Keratinocyte (primary cell): Measurements from ENCODE around the gene EFEMP1. TPM values are rescaled to one million over a fixed set of nuclear protein-coding genes. Genes with fewer than 3 reads are reported as not detected.

ENCODE experiments used
- DNase-seq: peaks from one replicate; pipeline ENCODE4 v3.0.0-alpha.2; 2011; ENCODE audit warnings: low read depth, missing footprints, low spot score
- FAIRE-seq: peaks from 2 replicates; lab custom pipeline; 2011; peaks lifted over from hg19 to GRCh38; lab: Jason Lieb, UNC
- H2AFZ ChIP-seq: 2 replicates; pipeline ENCODE4 v1.6.0; 2012; ENCODE audit warnings: low read length, control low read depth, inconsistent platforms; ENCODE audit not compliant: control insufficient read depth
- H3K27ac ChIP-seq: 2 replicates; pipeline ENCODE4 v1.5.1; 2011; ENCODE audit warnings: low read length; ENCODE audit not compliant: control insufficient read depth, insufficient read depth
- H3K27me3 ChIP-seq: 3 replicates; pipeline ENCODE4 v1.6.0; 2011; ENCODE audit warnings: low read length; ENCODE audit not compliant: control insufficient read depth, insufficient read depth; ENCODE audit errors: extremely low read depth
- H3K36me3 ChIP-seq, 2 experiments: 2 replicates in 1 of 2; 3 replicates in 1 of 2; pipeline ENCODE4 v1.5.1; 2011; ENCODE audit warnings: low read length in 2 of 2, mild to moderate bottlenecking in 1 of 2; ENCODE audit not compliant: control insufficient read depth in 2 of 2, insufficient read depth in 2 of 2; ENCODE audit errors: extremely low read depth in 1 of 2
- H3K4me1 ChIP-seq: 3 replicates; pipeline ENCODE4 v1.5.1; 2011; ENCODE audit warnings: low read length; ENCODE audit not compliant: control insufficient read depth, insufficient read depth; ENCODE audit errors: extremely low read depth
- H3K4me2 ChIP-seq: 3 replicates; pipeline ENCODE4 v1.6.0; 2011; ENCODE audit warnings: low read depth, low read length; ENCODE audit not compliant: control insufficient read depth, insufficient read depth; ENCODE audit errors: extremely low read depth
- H3K4me3 ChIP-seq, 3 experiments: fragments of 200-600 bp in 1 of 3; sonication (generic) in 1 of 3; 2 replicates in 2 of 3; 3 replicates in 1 of 3; pipeline ENCODE4 v1.5.1; 2011 to 2016; ENCODE audit warnings: low read length in 3 of 3, mild to moderate bottlenecking in 3 of 3, control low read depth in 2 of 3, inconsistent platforms in 1 of 3, low read depth in 1 of 3, mixed read lengths in 1 of 3, mixed run types in 1 of 3, moderate library complexity in 1 of 3; ENCODE audit not compliant: control insufficient read depth in 2 of 3, insufficient read depth in 2 of 3; ENCODE audit errors: extremely low read depth in 1 of 3
- H3K79me2 ChIP-seq: 2 replicates; pipeline ENCODE4 v1.6.0; 2012; ENCODE audit warnings: low read length; ENCODE audit not compliant: control insufficient read depth, insufficient read depth
- H3K9ac ChIP-seq: 3 replicates; pipeline ENCODE4 v1.6.0; 2011; ENCODE audit warnings: low read length; ENCODE audit not compliant: control insufficient read depth, insufficient read depth; ENCODE audit errors: extremely low read depth
- H3K9me1 ChIP-seq: 3 replicates; pipeline ENCODE4 v1.6.0; 2011; ENCODE audit warnings: low read length; ENCODE audit not compliant: control insufficient read depth, insufficient read depth; ENCODE audit errors: extremely low read depth
- H3K9me3 ChIP-seq: 2 replicates; pipeline ENCODE4 v1.5.1; 2012; ENCODE audit warnings: low read depth, low read length; ENCODE audit not compliant: control insufficient read depth
- H4K20me1 ChIP-seq: 3 replicates; pipeline ENCODE4 v1.6.0; 2011; ENCODE audit warnings: low read length; ENCODE audit not compliant: control insufficient read depth, insufficient read depth; ENCODE audit errors: extremely low read depth
- EZH2 ChIP-seq: IDR thresholded peaks from one replicate; pipeline ENCODE4 v1.6.1; 2012; ENCODE audit warnings: inconsistent platforms, mild to moderate bottlenecking, low read length, moderate library complexity
- dilution Hi-C: fragments of 300-500 bp; cut with MboI; formaldehyde crosslinking; loops from one replicate; pipeline ENCODE4 v1.7.0; 2020; ENCODE audit warnings: low sequenced_read_pairs; ENCODE audit not compliant: extremely low pct_ligation_motif_present
- polyA plus RNA-seq, 5 experiments: library from polyadenylated mRNA; depleted of rRNA in 3 of 5; stranded (reverse) in 3 of 5; stranded (forward) in 1 of 5; unstranded in 1 of 5; fragments of >200 nt; gene quantifications; 1 replicate in 1 of 5; 2 replicates in 3 of 5; 3 replicates in 1 of 5; pipeline versions ENCODE4 v1.2.1 to v1.2.3, GENCODE V29; 2011 to 2012; ENCODE audit warnings: missing spikeins in 2 of 5, low read depth in 1 of 5, low replicate concordance in 1 of 5
- TF ChIP-seq, protein P1 (sequence below), 3 experiments: IDR thresholded peaks in 1 of 3; conservative IDR thresholded peaks in 1 of 3; optimal IDR thresholded peaks in 1 of 3; 2 replicates in 2 of 3; 3 replicates in 1 of 3; pipeline versions ENCODE3 to v1.5.1; 2011; ENCODE audit warnings: low read length in 3 of 3, mild to moderate bottlenecking in 3 of 3, moderate library complexity in 2 of 3, control low read depth in 1 of 3, inconsistent platforms in 1 of 3; ENCODE audit not compliant: insufficient read depth in 2 of 3; ENCODE audit errors: extremely low read depth in 1 of 3

Gene EFEMP1
- polyA plus RNA-seq, 1 donor (not counting 4 experiments of a cell fraction or from before 2014, with no cell fraction given): 234 TPM

DNA sequence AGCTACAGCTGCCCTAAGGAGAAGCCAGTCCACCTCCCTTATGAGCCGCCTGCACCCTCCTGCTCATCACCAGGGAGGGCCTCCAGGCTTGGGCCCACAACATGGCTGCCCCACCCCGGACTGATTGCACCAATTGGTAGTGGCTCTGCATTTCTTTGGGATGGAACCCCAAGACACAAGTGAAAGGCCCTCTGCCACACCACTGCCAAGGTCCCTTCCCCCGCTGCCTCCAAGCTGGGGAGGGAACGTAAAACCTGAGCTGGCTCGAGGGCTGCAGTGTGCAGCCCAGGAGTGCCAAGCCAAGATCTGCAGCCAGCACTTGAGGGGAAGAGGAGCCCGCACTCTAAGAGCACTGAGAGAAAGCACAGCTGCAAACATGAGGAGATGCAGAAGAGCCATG, 97.3 kb downstream of the EFEMP1 start:
- peaks cover 9% of the 10 kb centered on the region for H3K4me1 ChIP-seq
- H3K27ac ChIP-seq: no peak overlapping the region
- H3K27me3 ChIP-seq: no peaks in the 10 kb centered on the region
- H3K4me3 ChIP-seq: no peak overlapping the region
- H3K9ac ChIP-seq: no peak overlapping the region
- dilution Hi-C loops: no loop called here
- H3K9me3 ChIP-seq: no peaks in the 10 kb centered on the region
- H3K79me2 ChIP-seq: no peaks in the 10 kb centered on the region
- FAIRE-seq (no peak), DNase-seq (no peak)
- no peaks in the 10 kb centered on the region for H3K36me3 ChIP-seq
- no peak for TF ChIP-seq EZH2
- TF ChIP-seq, protein P1, sequence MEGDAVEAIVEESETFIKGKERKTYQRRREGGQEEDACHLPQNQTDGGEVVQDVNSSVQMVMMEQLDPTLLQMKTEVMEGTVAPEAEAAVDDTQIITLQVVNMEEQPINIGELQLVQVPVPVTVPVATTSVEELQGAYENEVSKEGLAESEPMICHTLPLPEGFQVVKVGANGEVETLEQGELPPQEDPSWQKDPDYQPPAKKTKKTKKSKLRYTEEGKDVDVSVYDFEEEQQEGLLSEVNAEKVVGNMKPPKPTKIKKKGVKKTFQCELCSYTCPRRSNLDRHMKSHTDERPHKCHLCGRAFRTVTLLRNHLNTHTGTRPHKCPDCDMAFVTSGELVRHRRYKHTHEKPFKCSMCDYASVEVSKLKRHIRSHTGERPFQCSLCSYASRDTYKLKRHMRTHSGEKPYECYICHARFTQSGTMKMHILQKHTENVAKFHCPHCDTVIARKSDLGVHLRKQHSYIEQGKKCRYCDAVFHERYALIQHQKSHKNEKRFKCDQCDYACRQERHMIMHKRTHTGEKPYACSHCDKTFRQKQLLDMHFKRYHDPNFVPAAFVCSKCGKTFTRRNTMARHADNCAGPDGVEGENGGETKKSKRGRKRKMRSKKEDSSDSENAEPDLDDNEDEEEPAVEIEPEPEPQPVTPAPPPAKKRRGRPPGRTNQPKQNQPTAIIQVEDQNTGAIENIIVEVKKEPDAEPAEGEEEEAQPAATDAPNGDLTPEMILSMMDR (optimal IDR thresholded peaks at IDR 0.05 in 1 of 3, IDR thresholded peaks at IDR 0.05 in 1 of 3, conservative IDR thresholded peaks at IDR 0.05 in 1 of 3; ENCODE audit: extremely low read depth in 1 of 3, insufficient read depth in 2 of 3, low read length in 3 of 3): no peak
- H3K4me2 ChIP-seq: no peak overlapping the region
- H4K20me1 ChIP-seq: no peaks in the 10 kb centered on the region
- no peak overlapping the region for H2AFZ ChIP-seq
- H3K9me1 ChIP-seq: no peaks in the 10 kb centered on the region

DNA sequence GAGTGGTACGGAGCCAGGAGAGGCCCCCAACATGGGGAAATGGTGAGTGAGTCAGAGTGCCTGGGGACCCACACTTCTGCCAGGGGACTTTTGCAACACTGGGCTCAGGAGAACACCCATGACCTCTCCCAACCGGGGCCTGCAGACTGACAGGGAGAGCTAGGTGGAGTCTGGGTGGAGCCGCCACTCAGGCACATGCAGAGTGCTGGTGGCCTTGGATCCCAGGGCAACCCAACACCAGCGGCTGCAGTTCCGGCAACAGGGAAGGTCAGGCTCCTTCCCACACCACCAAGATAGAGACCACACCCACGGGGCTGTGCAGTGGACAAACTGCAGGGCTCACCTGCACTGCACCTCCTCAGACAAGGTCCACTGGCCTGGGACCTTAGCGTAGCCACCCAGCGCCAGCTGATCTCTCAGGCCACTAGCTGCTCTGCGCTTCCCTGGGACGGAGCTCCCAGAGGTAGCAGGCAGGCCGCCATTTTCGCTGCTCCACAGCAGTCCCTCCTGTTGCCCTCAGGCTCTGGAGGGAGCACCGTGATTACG, 99.0 kb downstream of the EFEMP1 start:
- Histone ChIP-seq H2AFZ (no peak overlapping the region), H4K20me1 (no peaks in the 10 kb centered on the region), H3K9ac (no peak overlapping the region), H3K36me3 (no peaks in the 10 kb centered on the region), H3K4me3 (no peak overlapping the region), H3K79me2 (no peaks in the 10 kb centered on the region), H3K27me3 (no peaks in the 10 kb centered on the region), H3K9me1 (no peaks in the 10 kb centered on the region), H3K27ac (no peak overlapping the region), H3K9me3 (no peaks in the 10 kb centered on the region), H3K4me2 (no peak overlapping the region), H3K4me1 (peaks cover 9% of the 10 kb centered on the region)
- FAIRE-seq (no peak), DNase-seq (no peak)
- dilution Hi-C loops: no loop called here
- TF ChIP-seq, protein P1 (optimal IDR thresholded peaks at IDR 0.05 in 1 of 3, IDR thresholded peaks at IDR 0.05 in 1 of 3, conservative IDR thresholded peaks at IDR 0.05 in 1 of 3; ENCODE audit: extremely low read depth in 1 of 3, insufficient read depth in 2 of 3, low read length in 3 of 3): no peak
- no peak for TF ChIP-seq EZH2

Other genes with a start within 250 kb of the EFEMP1 start
- 16.8 to 36.1 TPM (median 20.2 TPM) in 3 replicates for gene PNPT1, start 229.9 kb downstream of the EFEMP1 start, polyA plus RNA-seq